ENCODE results near the gene ELANE.

ELANE gene

GRCh38 chr19:810883-811489 is 41.1 kb upstream of the ELANE start:
- DNase-seq (ENCODE audit: extremely low read depth, low read depth) = no peak
- no peak for TF ChIP-seq CTCF (IDR thresholded peaks at IDR 0.05; ENCODE audit: low read depth, low read length)

GRCh38 chr19:811506-812048 is 40.5 kb upstream of the ELANE start:
- TF ChIP-seq CTCF (IDR thresholded peaks at IDR 0.05; ENCODE audit: low read depth, low read length) = no peak
- no peak for DNase-seq (ENCODE audit: extremely low read depth, low read depth)

GRCh38 chr19:812049-812746 is 39.9 kb upstream of the ELANE start:
- TF ChIP-seq CTCF (IDR thresholded peaks at IDR 0.05; ENCODE audit: low read depth, low read length) = no peak
- DNase-seq (ENCODE audit: extremely low read depth, low read depth) = no peak

- DNase-seq (ENCODE audit: extremely low read depth, low read depth) = no peak
- TF ChIP-seq CTCF (IDR thresholded peaks at IDR 0.05; ENCODE audit: low read depth, low read length) = no peak
Measured at GRCh38 chr19:812747-813218, 39.3 kb upstream of the ELANE start.

GRCh38 chr19:813219-814151 is 38.6 kb upstream of the ELANE start:
- no peak for TF ChIP-seq CTCF (IDR thresholded peaks at IDR 0.05; ENCODE audit: low read depth, low read length)
- no peak for DNase-seq (ENCODE audit: extremely low read depth, low read depth)

GRCh38 chr19:814152-815078 is 37.7 kb upstream of the ELANE start:
- TF ChIP-seq CTCF (IDR thresholded peaks at IDR 0.05; ENCODE audit: low read depth, low read length) = no peak
- no peak for DNase-seq (ENCODE audit: extremely low read depth, low read depth)

All from AG09319 (cell line).